ENCODE measurements around the gene XXYLT1. TPM values are rescaled to one million over a fixed set of nuclear protein-coding genes. Genes with fewer than 3 reads are reported as not detected.

Gene XXYLT1
- 11.5 and 12.0 TPM in 2 replicates for polyA plus RNA-seq (2011; rRNA removed)
- polyA plus RNA-seq (2012; cell fraction: cytosol; rRNA removed): 10.3 and 14.7 TPM in 2 replicates
- polyA plus RNA-seq (2012; cell fraction: nucleus; rRNA removed): 10.0 and 12.1 TPM in 2 replicates
- 9.7 to 11.9 TPM (median 11.1 TPM) in 3 replicates for polyA plus RNA-seq (2017; fragmentation: RNase III; extraction: RNeasy Plus Mini Kit Qiagen cat#74134 plus additional on column Dnase treatment)
- 13.0 and 14.9 TPM in 2 replicates for polyA minus RNA-seq (2011; rRNA and poly(A)+ RNA removed)

- WGBS (ENCODE audit: missing lambda C conversion rate): 0% methylated on average over 5 of the region's 75 CpGs
- ATAC-seq (peak; percentile 87 to 91), DNase-seq (ENCODE audit: low read depth in 1 of 2, low spot score in 1 of 2) (peak; percentile 57 to 86), FAIRE-seq (no peak)
- Histone ChIP-seq H3K4me3 (peak within 1 kb of the TSS; percentile 69), H3K4me1 (peaks cover 12% of the 10 kb centered on the region), H3K9me3 (no peaks in the 10 kb centered on the region), H3K4me2 (peak within 1 kb of the TSS; percentile 95), H3K27ac (peak within 1 kb of the TSS; percentile 87 to 99)
- POLR2A ChIA-PET: interaction anchor here (0.6 to 2.5 kb wide), 8 partner anchors 10 to 599 kb away, joined by 3 to 18 read pairs (median 4); partner anchors contain the start of genes ACAP2, FAM43A, LSG1 and PPP1R2
- CTCF ChIA-PET: interaction anchor here (0.6 to 8.3 kb wide), 60 partner anchors 9 to 926 kb away, joined by 3 to 186 read pairs (median 4); partner anchors contain the start of genes ACAP2, LSG1 and PPP1R2
- no peak for TF ChIP-seq ESRRA (IDR thresholded peaks at IDR 0.05; ENCODE audit: borderline replicate concordance, low read length)
- peak; percentile 73 for TF ChIP-seq POLR2A (IDR thresholded peaks at IDR 0.05; ENCODE audit: low read length)
- TF ChIP-seq CTCF (IDR thresholded peaks at IDR 0.05): peak; percentile 56
- peak; percentile 58 to 67; a peak in 3 of 5 replicates for TF ChIP-seq JUN (IDR thresholded peaks at IDR 0.05)
- TF ChIP-seq MAX (IDR thresholded peaks at IDR 0.05): 0 out of 2 replicates have a peak, but pooled peaks have one; percentile 6
- TF ChIP-seq ELK1 (IDR thresholded peaks at IDR 0.05; ENCODE audit: low read depth, low read length): no peak
- peak; percentile 56; the same call in 1 of the 2 replicates for TF ChIP-seq KDM5A (IDR thresholded peaks at IDR 0.05)
- TF ChIP-seq PHF8 (IDR thresholded peaks at IDR 0.05; ENCODE audit: borderline replicate concordance, low read depth): peak; percentile 6; the same call in 1 of the 2 replicates
- no peak for TF ChIP-seq ZSCAN20 (CRISPR knock-in tag; IDR thresholded peaks at IDR 0.05)
- peak; percentile 26; the same call in 2 of the 3 replicates for TF ChIP-seq SMC3 (IDR thresholded peaks at IDR 0.05)
- TF ChIP-seq BCL3 (IDR thresholded peaks at IDR 0.05): peak; percentile 63; the same call in 1 of the 3 replicates
Observed at GRCh38 chr3:195270817-195271409, at the start of gene XXYLT1. Gene XXYLT1, minus strand, starts transcription at chr3:195271159. Its CDS starts 101 bp downstream, at chr3:195271058.

GRCh38 chr3:195319060-195319459 lies 48.1 kb upstream of the XXYLT1 start:
- Histone ChIP-seq H3K9me3 (peaks cover 7% of the 10 kb centered on the region; the same call in 1 of the 3 replicates), H3K4me3 (no peak overlapping the region), H3K4me2 (no peak overlapping the region), H3K4me1 (no peaks in the 10 kb centered on the region), H3K27ac (no peak overlapping the region)
- ChIA-PET CTCF (interaction anchor here (1.0 to 2.1 kb wide), 2 partner anchors 13 to 48 kb away, joined by 3 to 4 read pairs; partner anchors contain the start of gene XXYLT1), POLR2A (no interaction called here)
- 91% methylated on average over 5 of the region's 5 CpGs for WGBS (ENCODE audit: missing lambda C conversion rate)
- FAIRE-seq (no peak), ATAC-seq (no peak), DNase-seq (ENCODE audit: low read depth in 1 of 2, low spot score in 1 of 2) (peak in 1 of 2 experiments; percentile 2)
- TF ChIP-seq MAX (IDR thresholded peaks at IDR 0.05) (no peak), JUNB (IDR thresholded peaks at IDR 0.05) (no peak), CHD2 (IDR thresholded peaks at IDR 0.05; ENCODE audit: low read length, partially characterized antibody) (no peak), TFCP2L1 (CRISPR knock-in tag; IDR thresholded peaks at IDR 0.05) (no peak), NFE2L2 (conservative IDR thresholded peaks at IDR 0.05; ENCODE audit: low read length) (no peak), KDM5A (IDR thresholded peaks at IDR 0.05) (no peak), NR3C1 (IDR thresholded peaks at IDR 0.05) (no peak), BHLHE40 (IDR thresholded peaks at IDR 0.05; ENCODE audit: low read depth, low read length) (no peak), REST (IDR thresholded peaks at IDR 0.05) (no peak), FOSB (CRISPR knock-in tag; IDR thresholded peaks at IDR 0.05) (no peak), JUN (IDR thresholded peaks at IDR 0.05) (no peak), RAD21 (conservative IDR thresholded peaks at IDR 0.05 in 1 of 2, IDR thresholded peaks at IDR 0.05 in 1 of 2) (no peak), ZC3H11A (IDR thresholded peaks at IDR 0.05) (no peak), HMGXB4 (CRISPR knock-in tag; IDR thresholded peaks at IDR 0.05; ENCODE audit: borderline replicate concordance) (no peak), USF2 (IDR thresholded peaks at IDR 0.05) (no peak)

All from A549 (cell line).